ENCODE data around the gene RTP2. TPM values are rescaled to one million over a fixed set of nuclear protein-coding genes. Genes with fewer than 3 reads are reported as not detected.

RTP2 gene
- total RNA-seq, 1 experiment from 2014 or later = not detected

- ChIA-PET POLR2A (ENCODE audit: low non-redundant PET) (no interaction called here), CTCF (no interaction called here)
- intact Hi-C loops (cut with micrococcal nuclease; ENCODE audit: unreplicated experiment) = no loop called here
- TF ChIP-seq, protein P1, sequence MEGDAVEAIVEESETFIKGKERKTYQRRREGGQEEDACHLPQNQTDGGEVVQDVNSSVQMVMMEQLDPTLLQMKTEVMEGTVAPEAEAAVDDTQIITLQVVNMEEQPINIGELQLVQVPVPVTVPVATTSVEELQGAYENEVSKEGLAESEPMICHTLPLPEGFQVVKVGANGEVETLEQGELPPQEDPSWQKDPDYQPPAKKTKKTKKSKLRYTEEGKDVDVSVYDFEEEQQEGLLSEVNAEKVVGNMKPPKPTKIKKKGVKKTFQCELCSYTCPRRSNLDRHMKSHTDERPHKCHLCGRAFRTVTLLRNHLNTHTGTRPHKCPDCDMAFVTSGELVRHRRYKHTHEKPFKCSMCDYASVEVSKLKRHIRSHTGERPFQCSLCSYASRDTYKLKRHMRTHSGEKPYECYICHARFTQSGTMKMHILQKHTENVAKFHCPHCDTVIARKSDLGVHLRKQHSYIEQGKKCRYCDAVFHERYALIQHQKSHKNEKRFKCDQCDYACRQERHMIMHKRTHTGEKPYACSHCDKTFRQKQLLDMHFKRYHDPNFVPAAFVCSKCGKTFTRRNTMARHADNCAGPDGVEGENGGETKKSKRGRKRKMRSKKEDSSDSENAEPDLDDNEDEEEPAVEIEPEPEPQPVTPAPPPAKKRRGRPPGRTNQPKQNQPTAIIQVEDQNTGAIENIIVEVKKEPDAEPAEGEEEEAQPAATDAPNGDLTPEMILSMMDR (conservative IDR thresholded peaks at IDR 0.05; ENCODE audit: low read depth, low read length) = no peak
- TF ChIP-seq EZH2 (IDR thresholded peaks at IDR 0.05; ENCODE audit: borderline replicate concordance, low read depth, low read length, poor library complexity, severe bottlenecking) = no peak
- no peaks in the 10 kb centered on the region for H3K4me1 ChIP-seq (ENCODE audit: insufficient read depth, low read length, poor library complexity, severe bottlenecking)
- H3K9me3 ChIP-seq (ENCODE audit: low read depth, low read length, poor library complexity, severe bottlenecking) = no peaks in the 10 kb centered on the region
- H3K36me3 ChIP-seq (ENCODE audit: insufficient read depth, low read length, poor library complexity, severe bottlenecking) = peaks cover 24% of the 10 kb centered on the region
- no peaks in the 10 kb centered on the region for H3K27me3 ChIP-seq (replicated peaks; ENCODE audit: insufficient read depth, low read depth, low read length, poor library complexity)
- DNase-seq (ENCODE audit: low spot score) = no peak
- no peak overlapping the region for H3K27ac ChIP-seq (ENCODE audit: low read depth, low read length, poor library complexity, severe bottlenecking)
- H3K4me3 ChIP-seq (ENCODE audit: low read depth, low read length, poor library complexity, severe bottlenecking) = no peak overlapping the region
- no TSS peak for BruUV-seq (replicated peaks)
These were observed 16.4 kb upstream of the RTP2 start for GRCh38 chr3:187718802-187719201.

DNA sequence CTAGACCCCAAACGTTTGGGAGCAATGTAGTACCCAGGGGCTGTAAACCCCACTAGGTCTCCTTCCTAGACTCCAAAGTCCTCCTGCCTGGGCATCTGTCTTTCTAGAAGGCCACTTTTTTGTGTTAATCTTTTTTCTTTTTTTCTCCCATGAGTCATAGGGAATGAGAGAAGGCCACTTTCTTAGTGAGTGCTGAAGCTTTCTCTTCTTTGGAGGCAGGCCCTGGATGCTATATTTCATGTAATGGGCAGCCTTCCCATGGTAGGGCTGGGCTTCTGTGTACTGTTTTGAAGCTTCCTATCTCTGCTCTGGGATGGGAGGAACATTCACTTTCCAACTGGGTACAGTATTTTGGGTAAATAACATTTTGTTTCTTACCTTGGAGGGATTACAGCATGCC lies 15.2 kb upstream of the RTP2 start:
- ChIA-PET POLR2A (ENCODE audit: low non-redundant PET) (no interaction called here), CTCF (no interaction called here)
- H3K4me1 ChIP-seq (ENCODE audit: insufficient read depth, low read length, poor library complexity, severe bottlenecking) = no peaks in the 10 kb centered on the region
- no peak overlapping the region for H3K4me3 ChIP-seq (ENCODE audit: low read depth, low read length, poor library complexity, severe bottlenecking)
- no peak for DNase-seq (ENCODE audit: low spot score)
- TF ChIP-seq EZH2 (IDR thresholded peaks at IDR 0.05; ENCODE audit: borderline replicate concordance, low read depth, low read length, poor library complexity, severe bottlenecking) = no peak
- TF ChIP-seq, protein P1 (conservative IDR thresholded peaks at IDR 0.05; ENCODE audit: low read depth, low read length) = no peak
- H3K9me3 ChIP-seq (ENCODE audit: low read depth, low read length, poor library complexity, severe bottlenecking) = no peaks in the 10 kb centered on the region
- intact Hi-C loops (cut with micrococcal nuclease; ENCODE audit: unreplicated experiment) = no loop called here
- peaks cover 11% of the 10 kb centered on the region for H3K36me3 ChIP-seq (ENCODE audit: insufficient read depth, low read length, poor library complexity, severe bottlenecking)
- H3K27ac ChIP-seq (ENCODE audit: low read depth, low read length, poor library complexity, severe bottlenecking) = no peak overlapping the region
- BruUV-seq (replicated peaks) = no TSS peak
- no peaks in the 10 kb centered on the region for H3K27me3 ChIP-seq (replicated peaks; ENCODE audit: insufficient read depth, low read depth, low read length, poor library complexity)

- Histone ChIP-seq H3K4me1 (ENCODE audit: insufficient read depth, low read length, poor library complexity, severe bottlenecking) (no peaks in the 10 kb centered on the region), H3K36me3 (ENCODE audit: insufficient read depth, low read length, poor library complexity, severe bottlenecking) (no peaks in the 10 kb centered on the region), H3K27me3 (replicated peaks; ENCODE audit: insufficient read depth, low read depth, low read length, poor library complexity) (no peaks in the 10 kb centered on the region), H3K9me3 (ENCODE audit: low read depth, low read length, poor library complexity, severe bottlenecking) (no peaks in the 10 kb centered on the region), H3K4me3 (ENCODE audit: low read depth, low read length, poor library complexity, severe bottlenecking) (no peak overlapping the region), H3K27ac (ENCODE audit: low read depth, low read length, poor library complexity, severe bottlenecking) (no peak overlapping the region)
- BruUV-seq (replicated peaks) = no TSS peak
- intact Hi-C loops (cut with micrococcal nuclease; ENCODE audit: unreplicated experiment) = loop anchor here (1.0 kb wide), 1 partner anchor 395 kb away; no protein-coding TSS in a partner anchor
- TF ChIP-seq, protein P1 (conservative IDR thresholded peaks at IDR 0.05; ENCODE audit: low read depth, low read length) = peak; percentile 92
- no peak for TF ChIP-seq EZH2 (IDR thresholded peaks at IDR 0.05; ENCODE audit: borderline replicate concordance, low read depth, low read length, poor library complexity, severe bottlenecking)
- CTCF ChIA-PET = interaction anchor here (1.0 to 1.2 kb wide), 4 partner anchors 13 to 395 kb away, joined by 3 to 8 read pairs (median 3); partner anchors contain the start of gene RTP2
- peak; percentile 84 for DNase-seq (ENCODE audit: low spot score)
- POLR2A ChIA-PET (ENCODE audit: low non-redundant PET) = no interaction called here
These were observed 12.1 kb upstream of the RTP2 start for GRCh38 chr3:187714404-187714979.
